SIG-M5 treated with dmso at 0.1 percent for 504 hours (cell line): ENCODE measurements around the gene TM4SF5.
A peak's percentile ranks its signal among the peaks of the same experiment; 100 is the strongest.

Experiments used
- DNase-seq: peaks from one replicate; lab custom pipeline; 2025; ENCODE audit not compliant: unreplicated experiment; lab: John Stamatoyannopoulos, UW

The TM4SF5 gene, protein sequence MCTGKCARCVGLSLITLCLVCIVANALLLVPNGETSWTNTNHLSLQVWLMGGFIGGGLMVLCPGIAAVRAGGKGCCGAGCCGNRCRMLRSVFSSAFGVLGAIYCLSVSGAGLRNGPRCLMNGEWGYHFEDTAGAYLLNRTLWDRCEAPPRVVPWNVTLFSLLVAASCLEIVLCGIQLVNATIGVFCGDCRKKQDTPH

DNA sequence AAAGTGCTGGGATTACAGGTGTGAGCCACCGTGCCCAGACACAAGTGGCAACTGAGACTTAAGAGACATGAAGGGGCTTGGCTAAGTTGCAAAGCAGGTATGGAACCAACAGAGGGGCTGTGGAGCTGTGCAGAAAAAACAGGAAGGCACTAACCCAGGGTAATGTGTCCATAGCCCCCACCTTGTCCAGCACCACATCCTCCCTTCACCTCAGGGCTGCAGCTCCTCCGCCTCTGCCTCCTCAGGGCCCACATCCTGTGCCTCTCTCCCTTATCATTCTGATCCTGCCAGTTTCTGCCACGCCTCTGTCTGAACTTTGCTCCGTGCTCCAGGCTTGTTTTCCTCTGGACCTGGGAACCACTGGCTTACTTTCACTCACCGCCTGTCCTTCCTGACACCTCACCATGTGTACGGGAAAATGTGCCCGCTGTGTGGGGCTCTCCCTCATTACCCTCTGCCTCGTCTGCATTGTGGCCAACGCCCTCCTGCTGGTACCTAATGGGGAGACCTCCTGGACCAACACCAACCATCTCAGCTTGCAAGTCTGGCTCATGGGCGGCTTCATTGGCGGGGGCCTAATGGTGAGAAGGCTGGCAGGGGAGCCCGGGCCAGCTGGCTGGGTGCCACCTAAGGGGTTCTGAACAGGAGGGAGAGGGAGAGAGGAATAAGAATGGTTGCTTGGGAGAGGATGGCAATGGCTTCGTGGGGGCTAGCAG is at the start of gene TM4SF5:
Gene TM4SF5, plus strand, starts transcription at position 368 of the 716 bp plus-strand sequence. Its CDS starts 37 bp downstream, at position 405.
- DNase-seq: no peak

DNA sequence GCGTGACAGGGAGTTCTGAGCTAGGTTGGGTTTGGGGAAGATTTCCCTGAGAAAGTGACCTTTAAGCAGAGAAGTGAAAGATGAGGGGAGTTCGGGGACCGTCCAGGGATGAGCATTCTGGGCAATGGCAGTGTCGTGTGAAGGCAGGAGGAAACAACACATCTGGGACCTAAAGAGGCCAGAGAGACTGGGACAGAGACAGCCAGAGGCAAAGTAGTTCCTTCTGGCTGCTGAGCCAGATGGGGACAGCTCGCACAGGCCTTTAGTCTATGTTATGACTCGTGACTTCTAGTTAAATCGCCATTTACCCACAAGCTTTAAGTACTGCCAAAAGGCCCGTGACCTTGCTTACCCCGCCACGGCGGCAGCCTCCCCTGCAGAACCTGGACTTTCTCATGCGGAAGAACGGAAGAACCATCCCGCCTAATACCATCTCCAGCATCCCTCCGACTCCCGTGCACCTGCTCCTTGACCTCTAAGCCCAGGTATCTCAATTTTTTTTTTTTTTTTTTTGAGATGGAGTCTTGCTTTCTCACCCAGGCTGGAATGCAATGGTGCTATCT is 48.9 kb upstream of the TM4SF5 start:
- no peak for DNase-seq

DNA sequence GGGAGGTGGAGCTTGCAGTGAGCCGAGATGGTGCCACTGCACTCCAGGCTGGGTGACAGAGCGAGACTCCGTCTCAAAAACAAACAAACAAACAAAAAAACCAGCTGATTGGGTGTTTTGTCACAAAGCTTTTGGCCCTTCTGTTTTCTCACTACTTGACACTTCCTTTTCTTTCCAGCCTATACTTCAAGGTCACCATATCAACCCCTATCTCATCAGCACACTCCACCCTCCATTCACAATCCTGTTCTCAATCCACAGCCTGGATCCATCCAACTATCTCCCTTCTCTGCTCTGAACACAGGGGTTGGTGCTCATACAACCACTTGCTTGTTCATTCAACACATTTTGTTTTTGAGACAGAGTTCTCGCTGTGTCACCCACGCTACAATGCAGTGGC is 47.0 kb upstream of the TM4SF5 start:
- no peak for DNase-seq

DNA sequence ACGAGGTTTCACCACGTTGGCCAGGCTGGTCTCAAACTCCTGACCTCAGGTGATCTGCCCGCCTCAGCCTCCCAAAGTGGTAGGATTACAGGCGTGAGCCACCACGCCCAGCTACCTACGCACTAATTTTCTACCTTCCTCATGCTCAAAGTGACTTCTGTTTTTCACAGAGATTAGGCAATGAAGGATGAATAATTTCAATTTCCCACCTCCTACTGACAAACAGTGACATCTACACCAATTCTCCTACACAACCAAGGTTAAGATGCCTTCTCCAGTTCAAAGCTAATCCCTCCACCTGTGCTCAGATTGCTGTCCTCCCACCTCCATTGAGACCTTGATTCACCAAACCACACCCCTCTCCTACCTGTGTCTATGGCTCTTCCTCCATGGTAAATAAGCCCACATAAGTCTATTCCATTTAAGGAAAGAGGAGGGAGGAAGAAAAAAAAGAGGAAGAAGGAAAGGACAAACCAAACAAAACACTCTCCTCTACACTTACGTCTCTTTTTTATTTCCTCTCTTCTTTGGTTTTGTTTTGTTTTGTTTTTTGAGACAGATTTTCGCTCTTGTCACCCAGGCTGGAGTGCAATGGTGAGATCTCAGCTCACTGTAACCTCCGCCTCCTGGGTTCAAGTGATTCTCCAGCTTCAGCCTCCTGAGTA is 45.9 kb upstream of the TM4SF5 start:
- DNase-seq: peak; percentile 52

DNA sequence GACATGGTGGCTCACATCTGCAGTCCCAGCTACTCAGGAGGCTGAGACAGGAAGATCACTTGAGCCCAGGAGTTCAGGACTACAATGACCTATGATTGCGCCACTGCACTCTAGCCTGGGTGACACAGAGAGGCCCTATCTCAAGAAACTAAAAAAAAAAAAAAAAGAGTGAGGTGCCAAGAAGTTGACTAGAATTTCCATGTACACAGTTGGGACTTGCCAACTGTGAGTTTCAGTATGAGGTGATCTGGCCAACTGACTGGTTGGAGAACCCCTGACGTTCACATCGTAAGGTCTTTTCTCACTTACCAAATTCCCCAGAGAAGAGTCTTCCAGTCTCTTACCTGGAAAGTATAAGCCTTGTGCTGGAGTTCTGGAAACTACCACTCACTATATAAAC is 43.6 kb upstream of the TM4SF5 start:
- peak; percentile 47 for DNase-seq

DNA sequence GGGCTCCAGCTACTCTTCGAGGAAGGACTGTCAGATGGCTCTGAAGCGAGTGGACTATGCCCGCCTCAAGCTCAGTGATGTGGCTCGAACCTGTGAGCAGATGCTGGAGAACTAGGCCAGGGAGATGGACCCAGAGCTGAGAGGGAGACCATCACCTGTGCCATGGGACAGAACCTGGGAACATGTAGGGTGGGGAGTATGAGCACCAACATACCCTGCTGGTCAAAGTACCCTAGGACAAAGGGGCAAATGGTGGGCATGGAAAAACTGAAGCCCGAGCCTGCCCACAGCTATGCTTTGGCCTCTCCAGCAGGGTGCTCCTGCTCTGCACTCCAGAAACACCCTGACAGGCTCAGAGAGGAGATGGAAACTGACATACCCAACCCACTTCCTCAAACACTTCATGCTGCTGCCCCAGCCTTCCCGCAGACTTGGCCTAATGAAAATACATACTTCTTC is 38.6 kb upstream of the TM4SF5 start:
- peak; percentile 97 for DNase-seq

DNA sequence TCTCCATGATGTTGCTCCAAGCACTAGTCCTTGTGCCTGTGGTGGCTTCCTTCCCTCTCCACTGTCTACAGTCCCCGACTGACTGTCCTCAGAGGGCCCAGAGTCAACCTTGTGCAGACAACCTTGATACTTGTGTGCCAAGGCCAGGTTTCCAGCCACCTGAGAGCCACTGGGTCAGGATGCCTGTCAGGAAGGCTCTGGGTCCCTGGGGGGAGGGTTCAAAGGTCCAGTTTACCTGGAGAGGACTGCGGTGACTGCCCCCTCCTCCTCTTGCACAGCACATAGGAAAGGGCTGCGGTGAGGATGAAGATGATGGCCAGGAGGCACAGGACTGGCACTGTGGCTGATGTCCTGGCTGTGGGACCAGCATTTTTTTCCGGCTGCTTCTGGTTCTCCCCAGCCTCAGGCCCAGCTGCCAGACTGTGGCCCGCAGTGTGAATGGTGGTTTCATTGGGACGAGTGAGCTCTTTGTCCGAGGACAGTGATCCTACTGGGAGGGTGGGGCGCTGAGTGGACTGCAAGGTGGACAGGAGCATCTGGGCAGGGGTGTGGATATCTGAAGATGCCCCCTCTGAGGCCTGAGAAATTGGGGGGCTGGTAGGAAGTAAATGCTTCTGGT is 36.7 kb upstream of the TM4SF5 start:
- DNase-seq: no peak

DNA sequence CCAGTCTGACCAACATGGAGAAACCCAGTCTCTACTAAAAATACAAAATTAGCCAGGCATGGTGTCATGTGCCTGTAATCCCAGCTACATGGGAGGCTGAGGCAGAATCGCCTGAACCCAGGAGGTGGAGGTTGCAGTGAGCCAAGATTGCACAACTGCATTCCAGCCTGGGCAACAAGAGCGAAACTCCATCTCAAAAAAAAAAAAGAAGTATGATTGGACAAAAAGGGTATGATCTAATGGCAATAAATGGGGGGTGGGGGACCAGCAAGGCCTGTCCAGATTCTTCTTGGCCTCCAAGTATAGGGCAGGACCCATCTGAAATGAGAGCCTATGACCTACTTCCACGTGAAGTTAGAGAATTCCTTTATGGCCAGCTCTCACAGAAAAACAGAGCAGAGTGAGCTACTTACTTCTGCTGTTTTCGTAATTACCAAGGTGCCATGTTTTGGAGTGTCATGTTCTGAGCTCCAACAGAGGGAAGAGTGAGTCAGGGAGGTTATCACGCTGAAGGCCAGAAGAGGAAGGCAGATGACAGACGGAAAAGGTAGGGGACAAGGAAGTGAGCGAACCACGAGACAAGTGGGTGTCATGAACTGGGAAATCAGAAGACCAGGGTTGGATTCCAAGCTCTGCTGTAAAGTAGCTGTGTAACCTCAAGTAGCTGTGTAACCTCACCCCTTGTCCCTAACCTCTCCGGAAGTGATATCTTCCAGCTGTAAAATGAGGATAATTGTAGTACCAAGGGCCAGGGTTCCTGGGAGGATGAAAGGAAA is 35.6 kb upstream of the TM4SF5 start:
- DNase-seq: peak; percentile 81

DNA sequence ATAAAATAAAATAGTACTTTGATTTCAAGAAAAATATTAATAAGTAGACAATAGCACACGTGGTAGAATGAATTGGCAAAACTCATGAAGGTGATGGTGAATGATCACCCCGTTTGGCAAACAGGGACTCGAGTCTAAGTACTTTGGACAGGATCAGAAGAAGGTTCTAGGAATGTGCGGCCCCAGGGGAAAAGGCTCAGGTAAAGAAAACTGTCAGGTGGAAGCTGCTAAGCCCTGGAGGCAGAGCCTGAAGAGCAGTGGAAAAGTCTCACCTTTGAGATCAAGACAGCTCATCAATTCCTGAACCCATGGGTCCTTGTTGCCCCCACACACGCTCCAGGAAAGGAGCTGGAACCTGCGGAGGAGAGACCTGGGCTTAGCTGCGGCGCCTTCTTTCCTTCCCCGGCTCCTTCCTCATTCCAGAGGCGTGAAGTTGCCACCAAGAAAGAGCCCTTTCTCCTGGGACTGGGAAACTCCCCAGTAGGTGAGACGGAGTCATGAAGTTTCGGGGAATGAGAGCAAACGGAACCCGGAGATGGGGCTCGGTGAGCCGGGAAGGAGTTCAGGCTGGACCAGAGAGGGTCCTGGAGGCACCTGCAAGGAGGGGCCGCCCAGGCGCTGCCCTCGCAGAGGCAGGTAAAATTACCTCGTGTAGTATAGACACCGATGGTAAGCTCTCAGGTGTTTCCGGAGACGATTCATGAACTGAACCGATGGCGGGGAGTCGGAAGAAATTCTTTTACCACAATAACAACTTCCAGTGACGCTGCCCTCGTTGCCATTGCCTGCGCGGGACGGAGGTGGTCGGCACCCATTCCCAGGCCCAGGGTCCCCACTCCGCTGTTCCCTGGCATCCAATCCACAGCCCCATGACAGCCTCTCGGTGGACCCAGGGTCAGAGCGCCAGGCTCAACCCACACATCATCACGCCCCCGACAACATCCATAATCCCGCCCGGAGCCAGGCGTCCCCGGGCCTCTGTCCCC is 33.3 kb upstream of the TM4SF5 start:
- DNase-seq: no peak

DNA sequence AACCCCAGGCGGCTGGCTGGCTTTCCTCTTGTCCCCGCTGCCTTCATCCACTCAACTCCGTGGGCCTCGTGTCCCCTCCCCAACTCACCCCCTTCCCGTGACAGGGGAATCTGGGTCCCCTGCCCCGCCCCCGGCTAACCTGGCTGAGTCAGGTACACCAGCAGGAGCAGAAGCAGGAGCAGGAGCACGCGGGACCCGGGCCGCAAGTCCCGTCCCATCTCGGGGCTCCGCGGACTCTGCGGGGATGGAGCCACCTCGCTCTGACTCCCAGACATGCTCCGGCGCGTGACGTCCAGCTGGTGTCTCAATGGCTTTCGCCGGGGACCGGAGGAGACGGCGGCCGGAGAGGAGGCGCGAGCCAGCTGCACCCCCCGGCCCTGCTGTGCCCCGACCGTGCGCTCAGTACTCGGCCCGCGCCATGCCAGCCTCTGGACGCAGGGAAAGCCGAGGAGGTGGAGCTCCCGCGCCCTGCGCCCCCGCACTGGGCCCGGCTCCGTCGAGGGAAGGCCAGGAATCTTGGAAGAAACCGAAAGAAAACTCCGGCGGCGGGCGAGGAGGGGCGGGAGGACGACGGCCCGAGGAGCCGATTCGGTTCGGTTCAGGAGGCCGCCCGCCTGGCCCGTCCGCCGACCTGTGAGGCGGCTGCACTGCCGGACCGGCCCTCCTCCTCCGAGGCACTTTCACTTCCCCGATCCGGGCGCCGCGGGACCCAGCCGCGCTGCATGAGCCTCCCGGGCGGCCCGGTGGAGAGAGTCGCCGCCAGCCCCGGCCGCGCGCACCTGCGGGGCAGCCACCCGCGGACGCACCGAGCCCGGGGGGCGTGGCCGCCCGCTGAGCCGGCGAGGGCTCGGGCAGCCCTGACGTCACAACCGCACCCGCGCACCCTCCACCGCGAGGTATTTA is 32.3 kb upstream of the TM4SF5 start, which contains the start of the genes CXCL16 and ZMYND15:
Gene CXCL16, minus strand, starts transcription at position 807 of the 903 bp plus-strand sequence. Its CDS starts 589 bp downstream, at position 218.
Gene ZMYND15, plus strand, starts transcription at position 712 of the 903 bp plus-strand sequence. CDS start 716 bp downstream, outside the sequence.
- no peak for DNase-seq

DNA sequence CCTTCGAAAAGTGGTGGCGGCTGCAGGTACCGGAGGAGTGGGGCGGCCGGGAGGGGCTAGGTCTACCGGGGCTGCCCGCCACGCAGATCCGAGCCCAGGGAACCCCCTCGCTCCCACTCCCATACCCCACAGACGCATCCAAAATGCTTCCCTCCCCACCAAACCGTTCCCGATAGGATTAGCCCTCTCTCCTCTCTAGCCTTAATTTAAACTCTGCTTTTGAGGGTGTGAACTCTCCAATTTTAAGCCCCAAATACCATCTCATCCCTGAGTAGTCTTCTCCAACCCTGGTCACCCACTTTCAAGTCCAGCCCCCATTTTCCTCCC is 31.7 kb upstream of the TM4SF5 start:
- no peak for DNase-seq

DNA sequence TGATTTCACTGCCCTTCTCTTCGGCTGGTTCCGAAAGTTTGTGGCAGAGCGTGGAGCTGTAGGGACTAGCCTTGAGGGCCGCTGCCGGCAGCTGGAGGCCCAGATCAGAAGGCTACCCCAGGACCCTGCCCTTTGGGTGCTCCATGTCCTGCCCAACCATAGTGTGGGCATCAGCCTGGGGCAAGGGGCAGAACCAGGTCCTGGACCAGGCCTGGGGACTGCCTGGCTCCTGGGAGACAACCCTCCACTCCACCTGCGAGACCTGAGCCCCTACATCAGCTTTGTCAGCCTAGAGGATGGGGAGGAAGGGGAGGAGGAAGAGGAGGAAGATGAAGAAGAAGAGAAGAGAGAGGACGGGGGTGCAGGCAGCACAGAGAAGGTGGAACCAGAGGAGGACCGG is 31.1 kb upstream of the TM4SF5 start:
- no peak for DNase-seq

DNA sequence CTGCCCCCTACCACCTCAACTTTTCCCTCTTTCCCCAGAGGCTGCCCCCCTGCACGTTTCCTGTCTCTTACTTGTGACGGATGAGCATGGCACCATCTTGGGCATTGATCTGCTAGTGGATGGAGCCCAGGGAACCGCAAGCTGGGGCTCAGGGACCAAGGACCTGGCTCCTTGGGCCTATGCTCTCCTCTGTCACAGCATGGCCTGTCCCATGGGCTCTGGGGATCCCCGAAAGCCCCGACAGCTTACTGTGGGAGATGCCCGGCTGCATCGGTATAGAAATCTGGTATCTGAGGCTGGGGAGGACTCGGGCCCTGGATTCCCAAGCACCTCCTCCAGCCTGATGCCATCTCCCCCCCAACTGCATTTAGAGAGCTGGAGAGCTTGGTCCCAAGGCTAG is 30.1 kb upstream of the TM4SF5 start:
- no peak for DNase-seq

DNA sequence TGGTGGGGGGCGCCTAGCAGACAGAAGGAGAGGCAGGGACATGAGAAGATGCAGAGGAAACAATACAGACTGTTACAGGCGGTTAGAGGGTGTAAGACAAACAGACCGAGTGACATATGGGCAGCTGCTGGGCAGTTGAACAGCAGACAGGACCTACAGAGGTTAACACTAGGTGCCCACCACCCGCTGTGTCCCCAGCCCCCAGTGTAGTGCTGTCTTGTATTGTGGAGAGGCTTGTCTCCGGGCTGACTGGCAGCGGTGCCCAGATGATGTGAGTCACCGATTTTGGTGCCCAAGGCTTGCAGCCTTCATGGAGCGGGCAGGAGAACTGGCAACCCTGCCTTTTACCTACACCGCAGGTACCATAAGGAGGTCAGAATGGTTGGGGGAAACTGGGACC is 29.6 kb upstream of the TM4SF5 start:
- DNase-seq: no peak

DNA sequence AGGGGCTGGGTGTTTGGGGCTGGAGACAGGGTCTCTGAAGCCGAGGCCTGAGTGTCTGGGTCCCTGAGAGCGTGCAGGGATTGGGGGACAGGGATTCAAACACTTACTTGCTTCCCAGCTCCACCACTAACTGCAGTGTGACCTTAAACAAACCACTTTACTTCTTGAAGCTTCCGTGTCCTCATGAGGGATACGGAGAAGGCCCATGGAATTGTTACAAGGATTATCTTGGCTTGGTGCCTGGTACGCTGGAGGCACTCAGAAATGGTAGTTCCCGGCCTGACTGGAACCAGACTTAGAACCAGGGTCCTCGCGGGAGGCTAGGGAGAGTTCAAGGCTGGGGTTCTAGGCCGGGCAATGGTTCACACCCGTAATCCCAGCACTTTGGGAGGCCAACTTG is 29.1 kb upstream of the TM4SF5 start:
- DNase-seq: no peak

DNA sequence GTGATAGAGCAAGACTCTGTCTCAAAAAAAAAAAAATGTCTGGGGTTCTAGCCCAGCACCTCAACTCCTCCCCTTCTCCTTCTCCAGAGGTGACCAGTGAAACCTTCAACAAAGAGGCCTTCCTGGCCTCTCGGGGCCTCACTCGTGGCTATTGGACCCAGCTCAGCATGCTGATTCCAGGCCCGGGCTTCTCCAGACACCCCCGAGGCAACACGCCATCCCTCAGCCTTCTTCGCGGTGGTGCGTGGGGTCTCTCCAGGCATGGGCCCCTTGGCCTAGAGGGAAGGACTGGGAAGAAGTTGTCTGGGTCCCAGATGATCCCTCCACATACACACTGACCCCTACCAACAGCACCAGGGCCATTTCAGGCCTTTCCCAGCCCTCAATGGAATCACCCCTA is 28.5 kb upstream of the TM4SF5 start:
- no peak for DNase-seq

DNA sequence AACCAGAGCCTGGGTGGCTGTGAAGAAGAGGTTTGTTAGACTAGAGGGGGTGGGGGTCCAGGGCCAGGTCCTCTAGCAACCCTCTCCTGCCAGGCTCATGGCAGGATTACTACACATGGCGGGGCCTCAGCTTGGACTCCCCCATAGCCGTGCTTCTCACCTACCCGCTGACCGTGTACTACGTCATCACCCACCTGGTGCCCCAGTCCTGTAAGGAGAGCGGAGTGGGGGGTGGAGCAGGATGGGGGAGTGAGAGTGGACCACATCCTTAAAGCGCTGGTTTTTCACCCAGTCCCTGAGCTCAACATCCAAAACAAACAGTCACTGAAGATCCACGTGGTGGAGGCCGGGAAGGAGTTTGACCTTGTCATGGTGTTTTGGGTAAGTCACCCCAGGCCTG is 27.8 kb upstream of the TM4SF5 start:
- DNase-seq: no peak
